NCI-H1436 treated with DMSO at 0.1 percent for 48 hours (cell line): ENCODE results near the gene STPG4.
"Not testable (repeated sequence)": the region's sequence is repeated elsewhere in the genome, so short reads cannot be mapped to it uniquely, and the experiment has no call there.

Experiments
- DNase-seq: peaks from one replicate; lab custom pipeline; 2025; lab: John Stamatoyannopoulos, UW

STPG4 gene

DNA sequence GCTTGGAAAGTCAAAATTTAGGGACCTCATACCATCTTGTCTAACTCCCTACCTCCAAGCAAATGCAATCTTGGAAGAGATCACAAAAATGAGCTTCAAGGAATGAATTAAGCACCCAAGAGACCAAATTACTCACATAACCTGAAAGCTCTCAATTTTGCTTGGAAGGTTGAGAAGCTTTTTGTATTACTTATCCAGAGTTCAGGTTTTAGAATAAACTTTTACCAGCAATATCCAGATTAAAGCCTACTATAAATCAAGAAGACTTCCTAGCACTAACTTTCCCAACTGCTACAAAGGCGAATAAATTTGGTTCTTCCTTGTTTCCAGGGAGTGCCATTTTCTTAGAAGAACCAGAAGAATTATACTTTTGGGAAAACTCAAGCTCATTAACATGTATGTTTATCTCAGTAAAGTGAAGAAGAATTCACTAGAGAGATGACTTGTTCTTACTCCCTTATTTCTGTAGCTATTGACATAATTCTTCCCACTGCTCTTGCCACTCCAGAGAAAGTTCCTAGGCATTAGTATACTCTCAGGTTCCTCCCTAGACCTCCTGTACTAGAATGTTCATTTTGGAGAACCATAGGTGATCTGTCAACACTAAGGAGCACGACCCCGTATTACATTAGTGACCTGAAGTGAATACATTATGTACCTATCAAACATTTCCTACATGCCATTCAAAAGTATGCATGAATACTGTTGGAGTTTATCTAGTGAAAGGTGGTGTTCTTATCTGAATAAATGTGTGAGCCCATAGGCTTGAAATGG lies 18.0 kb upstream of the STPG4 start:
- no peak for DNase-seq

DNA sequence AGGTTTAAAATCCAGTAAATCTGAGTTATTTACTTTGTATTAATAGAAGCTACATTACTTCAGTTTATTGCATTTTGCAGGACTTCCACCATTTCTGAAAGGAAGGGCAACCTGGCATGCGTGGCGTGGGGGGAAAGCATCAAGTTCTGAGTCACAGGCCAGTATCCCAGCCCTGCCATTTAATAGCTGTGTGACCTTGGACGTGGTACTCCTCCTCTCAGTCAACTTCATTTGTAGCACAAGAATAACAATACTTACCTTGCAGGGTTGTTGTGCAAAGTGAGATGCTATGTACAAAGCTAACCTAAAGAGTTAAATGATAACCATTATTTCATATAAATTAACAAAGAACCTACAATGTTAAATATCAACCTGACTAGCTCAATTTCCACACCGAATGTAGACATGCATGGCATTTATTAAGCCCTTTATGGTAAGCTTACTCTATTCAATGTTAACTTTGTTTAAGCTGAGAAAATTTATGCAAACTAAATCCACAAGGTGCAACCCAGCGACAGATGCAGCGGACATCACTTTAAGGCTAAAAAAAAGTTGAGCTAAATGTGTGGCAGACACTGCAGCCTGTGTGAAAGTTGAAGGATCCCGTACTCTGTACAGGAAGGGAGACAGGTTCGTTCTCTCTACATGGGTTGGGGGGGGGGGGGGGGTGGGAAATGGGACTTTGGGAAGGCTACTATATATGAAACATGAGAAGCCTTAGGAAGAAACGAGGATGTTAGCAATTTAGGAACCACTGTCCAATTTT lies 17.2 kb upstream of the STPG4 start:
- DNase-seq = no peak

DNA sequence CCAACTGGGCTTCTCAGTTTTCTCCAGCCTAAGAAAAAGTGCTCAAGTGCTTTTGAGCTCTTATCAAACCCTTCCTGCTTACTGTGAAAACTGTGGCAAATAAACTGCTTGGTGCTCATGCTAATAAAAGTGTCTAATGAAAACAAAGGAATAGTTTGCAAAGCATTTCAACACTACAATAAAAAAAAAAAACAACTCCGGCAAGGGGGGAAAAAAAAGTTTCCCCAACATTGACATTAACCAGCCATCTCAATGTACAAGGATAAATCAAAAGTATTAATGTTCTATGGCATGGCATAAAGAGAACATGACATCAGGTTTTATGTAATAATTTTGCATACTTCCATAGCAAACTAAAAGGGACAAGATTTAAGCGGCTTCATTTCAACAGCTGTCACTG lies 14.7 kb upstream of the STPG4 start:
- DNase-seq = no peak

DNA sequence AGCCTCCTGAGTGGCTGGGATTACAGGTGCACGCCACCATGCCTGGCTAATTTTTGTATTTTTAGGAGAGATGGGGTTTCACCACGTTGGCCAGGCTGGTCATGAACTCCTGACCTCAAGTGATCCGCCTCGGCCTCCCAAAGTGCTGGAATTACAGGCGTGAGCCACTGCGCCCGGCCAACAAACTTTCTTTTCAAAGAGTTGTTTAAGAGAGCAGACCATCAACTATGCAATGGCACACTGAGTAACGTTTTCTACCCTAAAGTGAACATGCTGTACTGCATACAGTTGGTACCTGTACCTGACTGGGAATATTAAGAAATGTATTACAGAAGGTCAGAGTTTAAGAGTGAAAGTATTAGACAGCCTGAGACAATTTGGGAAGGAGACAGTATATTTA lies 13.8 kb upstream of the STPG4 start:
- DNase-seq = not testable (repeated sequence)

DNA sequence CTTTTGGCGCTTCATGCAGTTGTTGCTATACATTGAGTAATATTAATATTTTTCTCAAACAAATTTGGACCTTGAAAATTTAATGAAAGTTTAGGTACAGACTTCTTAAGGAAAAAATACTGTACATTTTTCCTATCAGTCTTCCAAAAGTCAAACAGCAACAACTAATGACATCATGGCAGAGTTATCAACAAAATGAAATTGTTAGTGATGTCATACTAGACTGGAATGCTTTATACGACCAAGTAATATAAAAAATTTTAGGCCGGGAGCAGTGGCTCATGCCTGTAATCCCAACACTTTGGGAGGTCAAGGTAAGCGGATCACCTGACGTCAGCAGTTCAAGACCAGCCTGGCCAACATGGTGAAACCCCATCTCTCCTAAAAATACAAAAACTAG lies 12.0 kb upstream of the STPG4 start:
- no peak for DNase-seq

DNA sequence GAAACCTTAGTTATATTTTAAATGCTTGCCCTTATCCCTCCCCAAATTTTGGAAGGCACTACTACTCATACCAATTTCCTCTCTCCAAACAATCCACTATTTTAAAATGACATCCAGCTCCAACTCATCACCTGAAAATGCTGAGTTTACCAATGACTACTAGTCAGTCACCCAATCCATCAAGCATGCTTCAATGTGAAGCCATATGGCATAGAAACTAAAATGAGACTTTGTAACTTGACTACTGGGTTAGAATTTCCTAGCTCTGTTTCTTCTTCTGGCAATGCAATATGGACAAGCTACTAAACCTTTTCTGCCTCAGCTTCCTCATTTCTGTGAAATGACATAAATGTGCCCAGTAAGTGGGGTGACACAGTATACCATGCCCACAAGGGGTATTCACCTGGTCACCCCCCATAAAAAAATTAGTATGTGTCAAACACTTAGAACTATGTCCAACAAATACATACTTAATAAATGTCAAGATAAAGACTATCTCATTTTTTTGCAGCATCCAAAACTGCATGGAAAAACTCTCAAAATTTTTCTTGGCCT lies 10.0 kb upstream of the STPG4 start:
- DNase-seq = no peak

DNA sequence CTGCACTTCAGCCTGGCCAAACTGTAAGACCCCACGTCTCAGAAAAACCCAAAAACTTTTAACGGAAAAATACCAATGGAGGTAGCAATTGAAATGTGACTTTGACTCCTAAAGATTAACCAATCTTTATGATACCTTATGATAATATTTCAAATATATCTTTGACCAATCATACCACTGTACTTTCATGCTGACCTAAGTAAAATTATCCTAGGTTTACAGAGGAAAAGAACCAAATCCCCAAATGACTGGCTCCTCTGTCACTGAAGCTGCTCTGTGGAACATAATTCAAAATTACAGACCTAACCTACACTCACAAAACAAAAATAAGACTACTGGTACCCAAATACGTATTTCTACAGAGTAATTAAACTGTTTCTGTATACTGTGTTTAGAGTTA lies 7.7 kb upstream of the STPG4 start:
- no peak for DNase-seq

DNA sequence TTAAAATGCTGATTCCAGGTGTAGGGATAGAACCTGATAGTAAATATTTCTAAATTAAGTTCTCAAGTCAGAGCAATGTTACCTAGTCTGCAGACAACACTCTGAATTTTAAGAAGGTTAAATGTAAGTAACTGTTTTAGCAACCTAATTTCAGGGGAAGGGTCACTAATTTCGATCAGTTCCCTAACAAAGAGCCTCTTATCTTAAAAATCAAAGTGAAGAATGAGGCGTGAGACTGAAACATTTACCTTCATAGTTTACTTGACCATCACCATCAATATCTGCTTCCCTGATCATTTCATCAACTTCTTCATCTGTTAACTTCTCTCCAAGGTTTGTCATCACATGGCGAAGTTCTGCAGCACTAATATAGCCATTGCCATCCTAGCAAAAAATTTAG lies 6.4 kb upstream of the STPG4 start:
- DNase-seq = no peak

DNA sequence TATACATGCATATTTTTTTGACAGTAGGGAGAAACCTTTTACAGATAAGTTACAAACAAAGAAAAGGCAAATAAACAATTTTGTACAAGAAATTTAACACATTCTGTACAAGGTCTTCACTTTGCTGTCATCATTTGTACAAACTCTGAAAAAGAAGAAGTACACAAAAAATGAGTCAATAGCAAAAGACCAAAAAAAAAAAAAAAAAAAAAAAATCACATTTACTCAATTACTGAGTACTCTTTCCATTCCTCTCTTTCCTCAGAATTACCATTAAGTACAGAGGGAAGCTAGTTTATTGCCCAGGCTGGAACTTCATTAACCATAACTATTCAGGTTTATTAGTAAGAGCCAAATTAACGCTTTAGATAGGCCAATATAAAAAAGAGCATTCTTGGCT lies 5.6 kb upstream of the STPG4 start:
- DNase-seq = no peak

DNA sequence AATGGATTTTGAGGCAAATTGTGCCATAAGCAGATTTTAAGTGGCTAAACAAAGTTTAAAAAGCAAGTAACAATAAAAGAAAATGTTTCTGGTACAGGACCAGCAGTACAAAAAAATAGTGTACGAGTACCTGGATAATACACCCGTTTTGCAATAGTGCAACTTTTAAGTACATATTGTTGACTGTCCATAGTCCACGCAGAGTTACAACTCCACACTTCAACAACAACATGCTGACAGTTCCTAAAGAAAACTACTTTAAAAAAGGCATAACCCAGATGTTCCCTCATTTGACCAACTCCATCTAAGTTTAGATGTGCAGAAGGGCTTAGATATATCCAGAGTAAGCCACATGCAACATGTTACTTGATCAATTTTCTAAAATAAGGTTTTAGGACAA lies 5.1 kb upstream of the STPG4 start:
- no peak for DNase-seq

DNA sequence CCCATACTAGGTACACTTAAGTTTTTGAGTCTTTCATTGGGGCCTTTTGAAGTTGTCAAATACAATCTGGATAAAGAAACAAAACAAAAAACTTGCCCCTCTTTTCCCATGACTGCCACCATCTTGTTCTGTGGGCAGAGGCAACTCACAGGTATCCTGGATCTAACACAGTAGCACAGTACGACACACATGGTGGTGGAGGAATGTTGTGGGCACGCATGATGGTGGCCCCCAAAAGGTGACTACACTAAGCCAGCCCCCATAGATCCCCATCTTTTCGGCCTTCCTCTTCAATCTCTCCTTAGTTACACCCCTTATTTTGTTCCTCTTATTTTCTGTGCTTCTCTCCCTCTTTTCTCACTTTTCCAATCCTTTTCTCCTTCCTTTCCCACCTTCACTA lies 4.5 kb upstream of the STPG4 start:
- no peak for DNase-seq

DNA sequence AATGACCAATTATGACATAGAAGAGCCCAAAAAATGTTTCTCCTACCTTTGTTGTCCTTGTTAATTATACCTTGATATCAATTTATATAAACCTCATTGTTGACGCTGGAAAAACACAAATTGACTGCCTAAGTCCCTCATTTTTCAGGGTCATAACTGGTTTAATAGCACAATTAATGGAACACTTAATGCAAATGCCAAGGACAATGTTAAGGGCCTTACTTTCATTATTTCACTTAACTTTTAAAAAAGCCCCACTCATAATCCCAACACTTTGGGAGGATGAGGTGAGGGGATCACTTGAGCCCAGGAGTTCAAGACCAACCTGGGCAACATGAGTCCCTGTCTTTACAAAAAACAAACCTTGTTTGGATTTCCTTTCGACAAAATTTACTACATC lies 3.5 kb upstream of the STPG4 start:
- no peak for DNase-seq

DNA sequence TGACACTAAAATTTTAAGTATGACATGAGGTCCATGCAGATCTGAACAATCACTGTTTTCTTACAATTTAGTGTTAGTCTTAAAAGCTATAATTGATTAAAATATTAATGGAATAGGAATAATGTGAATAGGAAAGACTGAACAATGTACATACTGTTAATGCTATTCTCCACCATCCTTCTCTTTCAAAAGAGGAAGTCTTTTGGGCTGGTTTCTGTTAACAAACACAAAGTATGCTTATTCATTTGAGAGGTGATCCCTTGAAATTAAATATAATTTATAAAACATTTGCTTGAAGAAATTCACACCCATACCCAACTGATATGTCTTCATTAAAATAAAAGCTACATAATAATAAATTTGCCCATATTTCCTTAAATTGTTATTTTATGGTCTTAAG lies 2.3 kb downstream of the STPG4 start:
- DNase-seq = no peak

DNA sequence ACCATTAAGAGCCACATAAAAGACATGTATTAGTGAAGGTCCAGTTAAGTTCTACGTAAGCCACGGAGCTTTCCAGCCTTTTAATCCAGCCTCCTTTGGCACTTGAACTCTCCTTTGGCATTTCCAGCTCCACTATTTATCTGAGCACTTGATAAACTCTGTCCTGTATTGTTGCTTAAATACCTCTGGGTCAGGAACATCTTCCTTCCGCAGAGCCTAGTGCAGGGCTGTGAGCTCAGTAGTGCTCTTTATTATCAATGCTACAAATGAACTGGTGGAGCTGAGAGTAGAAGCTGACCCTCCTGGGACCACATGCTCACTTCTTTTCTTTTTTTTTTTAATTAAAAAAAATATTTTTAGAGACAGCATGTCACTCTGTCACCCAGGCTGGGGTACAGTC lies 4.9 kb downstream of the STPG4 start:
- DNase-seq = no peak

DNA sequence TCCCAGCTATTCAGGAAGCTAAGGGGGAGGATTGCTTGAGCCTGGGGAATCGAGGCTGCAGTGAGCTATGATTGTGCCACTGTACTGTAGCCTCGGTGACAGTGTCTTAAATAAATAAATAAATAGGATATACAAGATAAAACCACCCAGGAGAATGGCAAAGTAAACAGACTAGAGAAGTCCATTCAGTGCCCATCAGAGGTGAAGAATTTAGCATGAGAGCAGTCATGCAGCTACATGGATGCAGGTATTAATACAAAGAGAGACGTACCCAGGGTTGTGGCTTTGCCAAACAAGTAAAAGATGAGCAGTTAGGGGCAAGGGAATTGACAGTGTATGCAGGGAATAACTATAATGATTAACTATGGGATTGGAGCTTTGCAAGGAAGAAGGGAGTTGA lies 8.1 kb downstream of the STPG4 start:
- DNase-seq = no peak

DNA sequence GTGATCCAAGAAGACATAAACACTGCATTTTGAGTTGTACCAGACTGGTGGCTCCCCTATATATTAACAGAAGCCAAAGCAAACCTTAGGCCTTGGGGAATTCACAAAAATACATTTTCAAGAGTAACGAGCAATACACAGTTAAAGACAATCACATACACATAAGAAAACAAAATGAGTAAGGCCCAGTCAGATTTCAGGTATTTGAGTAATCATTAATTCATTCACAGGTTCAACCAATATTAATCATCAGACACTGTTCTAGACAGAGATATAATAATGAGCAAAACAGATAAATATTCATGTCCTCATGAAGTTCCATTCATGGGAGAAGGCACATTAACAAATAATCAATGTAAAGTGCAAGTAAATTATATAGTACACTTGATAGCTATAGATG lies 9.6 kb downstream of the STPG4 start:
- DNase-seq = no peak

DNA sequence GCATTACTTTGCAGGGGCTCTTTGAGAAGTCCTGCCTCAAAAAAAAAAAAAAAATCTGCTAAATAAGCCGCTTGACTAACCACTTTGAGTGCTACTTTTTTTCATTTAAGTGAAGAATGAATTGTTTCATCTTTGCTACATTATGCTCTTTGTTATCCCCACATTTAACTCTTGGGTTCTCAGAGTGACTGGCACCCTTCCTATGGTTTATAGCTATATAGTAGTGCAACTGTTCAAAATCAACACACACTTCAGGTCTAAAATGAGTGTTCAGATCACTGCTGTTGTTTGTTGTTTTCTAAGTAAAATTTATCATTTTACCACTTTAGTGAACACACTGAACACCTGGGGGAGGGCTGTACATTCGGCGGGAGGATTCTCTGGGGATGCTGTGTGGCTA lies 13.6 kb downstream of the STPG4 start:
- DNase-seq = no peak

DNA sequence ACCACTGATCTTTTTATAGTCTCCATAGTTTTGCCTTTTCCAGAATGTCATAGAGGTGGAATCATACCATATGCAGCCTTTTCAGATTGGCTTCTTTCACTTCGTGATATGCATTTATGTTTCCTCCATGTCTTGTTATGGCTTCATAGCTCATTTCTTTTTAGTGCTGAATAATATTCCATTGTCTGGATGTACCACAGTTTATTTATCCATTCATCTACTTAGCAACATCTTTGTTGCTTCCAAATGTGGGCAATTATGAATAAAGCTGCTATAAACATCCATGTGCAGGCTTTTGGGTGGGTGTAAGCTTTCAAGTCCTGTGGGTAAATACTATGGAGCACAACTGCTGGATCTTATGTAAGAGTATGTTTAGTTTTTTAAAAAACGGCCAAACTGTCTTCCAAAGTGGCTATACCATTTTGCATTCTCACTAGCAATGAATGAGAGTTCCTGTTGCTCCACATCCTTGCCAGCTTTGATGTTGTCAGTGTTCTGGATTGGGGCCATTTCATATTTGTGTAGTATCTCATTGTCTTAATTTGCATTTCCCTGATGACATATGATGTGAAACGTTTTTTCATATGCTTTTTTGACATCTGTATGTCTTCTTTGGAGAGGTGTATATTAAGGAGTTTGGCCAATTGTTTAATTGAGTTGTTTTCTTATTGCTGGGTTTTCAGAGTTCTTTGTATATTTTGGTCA lies 20.6 kb downstream of the STPG4 start:
- no peak for DNase-seq

DNA sequence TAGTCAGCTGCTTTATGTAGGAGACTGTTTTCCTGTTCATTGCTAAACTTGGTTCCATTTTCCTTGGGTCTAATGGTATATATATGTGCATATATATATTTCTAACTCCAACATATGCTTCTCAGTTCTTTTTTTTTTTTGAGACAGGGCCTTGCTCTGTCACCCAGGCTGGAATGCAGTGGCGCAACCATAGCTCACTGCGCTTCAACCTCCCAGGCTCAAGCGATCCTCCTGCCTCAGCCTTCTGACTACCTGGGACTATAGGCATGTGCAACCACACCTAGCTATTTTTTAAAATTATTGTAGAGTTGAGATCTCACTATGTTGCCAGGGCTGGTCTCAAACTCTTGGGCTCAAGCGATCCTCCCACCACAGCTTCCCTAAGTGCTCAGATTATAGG lies 22.1 kb downstream of the STPG4 start:
- DNase-seq = no peak

DNA sequence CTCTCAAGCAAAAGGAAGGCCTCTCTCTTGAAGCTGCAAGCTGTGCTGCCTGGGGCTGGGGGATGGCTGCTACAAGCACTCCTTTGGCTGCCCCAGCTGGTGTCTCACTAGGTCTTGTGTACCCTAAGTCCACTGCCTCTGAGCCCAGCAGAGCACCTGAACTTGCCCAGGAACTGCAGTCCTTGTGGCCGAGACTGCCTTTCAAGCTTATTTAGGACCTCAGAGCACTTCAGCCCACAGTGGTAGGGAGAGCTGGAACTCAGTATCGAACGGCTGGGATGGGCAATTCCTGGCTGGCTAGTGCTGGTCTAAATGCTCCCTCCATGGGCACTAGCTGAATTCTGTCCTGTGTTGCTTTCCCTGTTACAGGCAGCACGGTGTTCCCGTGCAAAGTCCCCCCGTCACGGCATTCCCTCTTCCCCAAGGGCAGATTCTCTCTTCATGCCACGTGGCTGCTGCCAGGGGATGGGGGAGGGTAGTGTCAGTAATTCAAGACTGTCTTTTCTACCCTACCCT lies 25.9 kb downstream of the STPG4 start:
- DNase-seq = no peak

DNA sequence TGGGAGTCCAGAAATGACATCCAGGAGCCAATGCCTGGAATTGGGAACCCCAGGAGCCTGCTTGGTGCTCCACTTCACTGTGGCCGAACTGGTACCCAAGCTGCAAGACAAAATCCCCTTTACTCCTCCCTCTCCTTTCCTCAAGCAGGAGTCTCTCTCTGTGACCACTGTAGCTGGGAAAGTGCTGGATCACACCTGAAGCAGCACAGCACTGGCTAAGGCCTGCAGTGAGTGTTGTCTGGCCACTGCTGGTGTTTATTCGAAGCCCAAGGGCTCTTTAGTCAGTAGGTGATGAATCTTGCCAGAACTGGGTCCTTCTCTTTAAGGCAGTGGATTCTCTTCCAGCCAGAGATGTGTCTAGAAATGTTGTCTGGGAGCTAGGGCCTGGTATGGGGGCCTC lies 26.4 kb downstream of the STPG4 start:
- DNase-seq = no peak

DNA sequence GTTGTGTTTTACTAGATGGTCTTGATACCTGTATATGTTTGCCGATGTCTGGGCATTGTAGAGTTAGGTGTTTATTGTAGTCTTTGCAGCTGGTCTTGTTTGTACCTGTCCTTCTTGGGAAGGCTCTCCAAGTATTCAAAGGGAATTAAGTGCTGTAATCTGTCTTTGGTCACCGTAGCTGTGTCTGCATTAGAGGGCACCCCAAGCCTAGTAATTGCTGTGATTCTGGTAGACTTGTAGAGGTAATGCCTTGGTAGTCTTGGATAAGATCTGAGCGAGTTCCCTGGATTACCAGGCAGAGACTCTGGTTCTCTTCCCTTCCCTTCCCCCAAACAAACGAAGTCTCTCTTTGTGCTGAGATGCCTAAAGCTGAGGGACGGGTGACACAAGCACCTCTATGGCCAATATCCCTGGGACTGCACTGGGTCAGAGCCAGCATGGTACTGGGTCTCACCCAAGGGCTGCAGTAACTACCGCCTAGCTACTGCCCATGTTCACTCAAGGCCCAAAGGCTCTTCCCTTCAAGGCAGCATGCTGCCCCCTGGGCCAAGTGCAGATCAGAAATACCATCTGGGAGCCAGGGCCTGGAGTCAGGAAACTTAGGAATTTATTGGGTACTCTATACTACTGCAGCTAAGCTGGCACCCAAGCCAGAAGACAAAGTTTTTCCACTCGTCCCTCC lies 27.1 kb downstream of the STPG4 start:
- no peak for DNase-seq
